ENCODE data around the gene GATA6. TPM values are rescaled to one million over a fixed set of nuclear protein-coding genes. Genes with fewer than 3 reads are reported as not detected.

The GATA6 gene
- total and polyA plus RNA-seq, 2 donors (not counting 1 experiment from before 2014, with no cell fraction given) = 1.4 to 6.3 TPM

- no peaks in the 10 kb centered on the region for H3K9me3 ChIP-seq (ENCODE audit: control insufficient read depth, insufficient read depth, low read depth, low read length)
- H3K27me3 ChIP-seq (ENCODE audit: control insufficient read depth, insufficient read depth, low read length) = peaks cover 27% of the 10 kb centered on the region
- no peaks in the 10 kb centered on the region for H3K36me3 ChIP-seq (ENCODE audit: control insufficient read depth, insufficient read depth, low read length)
- TF ChIP-seq EZH2 (IDR thresholded peaks at IDR 0.05; ENCODE audit: low read length, missing control alignments) = no peak
- TF ChIP-seq, protein P1, sequence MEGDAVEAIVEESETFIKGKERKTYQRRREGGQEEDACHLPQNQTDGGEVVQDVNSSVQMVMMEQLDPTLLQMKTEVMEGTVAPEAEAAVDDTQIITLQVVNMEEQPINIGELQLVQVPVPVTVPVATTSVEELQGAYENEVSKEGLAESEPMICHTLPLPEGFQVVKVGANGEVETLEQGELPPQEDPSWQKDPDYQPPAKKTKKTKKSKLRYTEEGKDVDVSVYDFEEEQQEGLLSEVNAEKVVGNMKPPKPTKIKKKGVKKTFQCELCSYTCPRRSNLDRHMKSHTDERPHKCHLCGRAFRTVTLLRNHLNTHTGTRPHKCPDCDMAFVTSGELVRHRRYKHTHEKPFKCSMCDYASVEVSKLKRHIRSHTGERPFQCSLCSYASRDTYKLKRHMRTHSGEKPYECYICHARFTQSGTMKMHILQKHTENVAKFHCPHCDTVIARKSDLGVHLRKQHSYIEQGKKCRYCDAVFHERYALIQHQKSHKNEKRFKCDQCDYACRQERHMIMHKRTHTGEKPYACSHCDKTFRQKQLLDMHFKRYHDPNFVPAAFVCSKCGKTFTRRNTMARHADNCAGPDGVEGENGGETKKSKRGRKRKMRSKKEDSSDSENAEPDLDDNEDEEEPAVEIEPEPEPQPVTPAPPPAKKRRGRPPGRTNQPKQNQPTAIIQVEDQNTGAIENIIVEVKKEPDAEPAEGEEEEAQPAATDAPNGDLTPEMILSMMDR (conservative IDR thresholded peaks at IDR 0.05 in 1 of 2, IDR thresholded peaks at IDR 0.05 in 1 of 2; ENCODE audit: low read depth in 1 of 2, low read length in 2 of 2) = no peak
- no peaks in the 10 kb centered on the region for H3K79me2 ChIP-seq (ENCODE audit: control insufficient read depth, insufficient read depth, low read length)
- H3K4me3 ChIP-seq (replicated peaks in 1 of 4; ENCODE audit: control extremely low read depth in 1 of 4, insufficient read depth in 1 of 4, low read depth in 3 of 4, low read length in 4 of 4) = no peak overlapping the region
- H2AFZ ChIP-seq (ENCODE audit: low read length) = no peak overlapping the region
- H3K27ac ChIP-seq (ENCODE audit: insufficient read depth, low read length) = no peak overlapping the region
- H3K4me1 ChIP-seq (ENCODE audit: control insufficient read depth, extremely low read depth, insufficient read depth, low read length) = no peaks in the 10 kb centered on the region
- no peak for DNase-seq (ENCODE audit: low read depth in 2 of 2)
- H3K4me2 ChIP-seq (ENCODE audit: extremely low read depth, insufficient read depth, low read length) = no peak overlapping the region
- H4K20me1 ChIP-seq (ENCODE audit: control insufficient read depth, extremely low read depth, insufficient read depth, low read length) = no peaks in the 10 kb centered on the region
- no peak overlapping the region for H3K9ac ChIP-seq (ENCODE audit: insufficient read depth, low read length)
Measured at GRCh38 chr18:22161090-22161489, 8.3 kb upstream of the GATA6 start.

GRCh38 chr18:22163416-22164161, 5.8 kb upstream of the GATA6 start:
- H3K9ac ChIP-seq (ENCODE audit: insufficient read depth, low read length) = no peak overlapping the region
- DNase-seq (ENCODE audit: low read depth in 2 of 2) = no peak
- no peaks in the 10 kb centered on the region for H4K20me1 ChIP-seq (ENCODE audit: control insufficient read depth, extremely low read depth, insufficient read depth, low read length)
- H2AFZ ChIP-seq (ENCODE audit: low read length) = no peak overlapping the region
- no peaks in the 10 kb centered on the region for H3K9me3 ChIP-seq (ENCODE audit: control insufficient read depth, insufficient read depth, low read depth, low read length)
- no peaks in the 10 kb centered on the region for H3K36me3 ChIP-seq (ENCODE audit: control insufficient read depth, insufficient read depth, low read length)
- H3K4me2 ChIP-seq (ENCODE audit: extremely low read depth, insufficient read depth, low read length) = no peak overlapping the region
- H3K4me1 ChIP-seq (ENCODE audit: control insufficient read depth, extremely low read depth, insufficient read depth, low read length) = peaks cover 3% of the 10 kb centered on the region
- TF ChIP-seq, protein P1 (conservative IDR thresholded peaks at IDR 0.05 in 1 of 2, IDR thresholded peaks at IDR 0.05 in 1 of 2; ENCODE audit: low read depth in 1 of 2, low read length in 2 of 2) = no peak
- no peak for TF ChIP-seq EZH2 (IDR thresholded peaks at IDR 0.05; ENCODE audit: low read length, missing control alignments)
- no peaks in the 10 kb centered on the region for H3K79me2 ChIP-seq (ENCODE audit: control insufficient read depth, insufficient read depth, low read length)
- no peak overlapping the region for H3K4me3 ChIP-seq (replicated peaks in 1 of 4; ENCODE audit: control extremely low read depth in 1 of 4, insufficient read depth in 1 of 4, low read depth in 3 of 4, low read length in 4 of 4)
- H3K27ac ChIP-seq (ENCODE audit: insufficient read depth, low read length) = no peak overlapping the region
- peaks cover 49% of the 10 kb centered on the region for H3K27me3 ChIP-seq (ENCODE audit: control insufficient read depth, insufficient read depth, low read length)

DNA sequence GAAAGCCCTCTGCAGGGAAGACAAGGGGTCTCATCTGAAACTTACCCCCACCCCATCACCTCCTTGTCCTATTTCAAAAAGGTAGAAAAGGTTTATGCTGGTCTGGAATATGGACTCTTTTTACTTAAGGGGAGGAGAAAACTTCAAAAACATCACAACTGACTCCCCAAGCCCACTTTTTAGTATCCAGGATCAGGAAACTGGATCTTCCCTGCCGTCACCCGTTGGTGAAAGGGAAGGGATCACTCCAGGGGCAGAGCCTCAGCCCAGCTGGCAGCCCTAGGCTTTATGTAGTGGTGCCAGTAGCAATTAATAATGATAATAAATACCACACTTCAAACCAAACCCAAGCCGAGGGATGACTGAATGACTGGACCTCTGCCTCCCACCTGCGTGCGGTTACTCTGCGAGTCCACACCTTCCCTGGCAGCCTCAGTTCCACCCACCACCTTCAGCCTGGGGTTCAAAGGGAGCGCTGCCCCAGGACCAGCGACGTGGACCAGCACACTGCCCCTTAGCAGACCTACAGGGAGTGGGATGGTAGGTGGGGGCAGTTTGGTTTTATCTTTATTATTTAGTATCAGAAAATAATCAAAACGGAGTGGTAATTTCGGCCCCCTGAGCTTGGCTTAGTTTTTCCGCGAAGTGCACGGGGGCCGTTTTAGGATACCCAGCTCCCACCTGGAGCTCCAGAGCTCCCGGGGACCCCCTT, 4.9 kb upstream of the GATA6 start:
- no peak for DNase-seq (ENCODE audit: low read depth in 2 of 2)
- H3K4me1 ChIP-seq (ENCODE audit: control insufficient read depth, extremely low read depth, insufficient read depth, low read length) = peaks cover 4% of the 10 kb centered on the region
- H3K9ac ChIP-seq (ENCODE audit: insufficient read depth, low read length) = no peak overlapping the region
- H3K36me3 ChIP-seq (ENCODE audit: control insufficient read depth, insufficient read depth, low read length) = no peaks in the 10 kb centered on the region
- no peak overlapping the region for H3K4me3 ChIP-seq (replicated peaks in 1 of 4; ENCODE audit: control extremely low read depth in 1 of 4, insufficient read depth in 1 of 4, low read depth in 3 of 4, low read length in 4 of 4)
- H3K4me2 ChIP-seq (ENCODE audit: extremely low read depth, insufficient read depth, low read length) = no peak overlapping the region
- H3K9me3 ChIP-seq (ENCODE audit: control insufficient read depth, insufficient read depth, low read depth, low read length) = no peaks in the 10 kb centered on the region
- no peak for TF ChIP-seq EZH2 (IDR thresholded peaks at IDR 0.05; ENCODE audit: low read length, missing control alignments)
- TF ChIP-seq, protein P1 (conservative IDR thresholded peaks at IDR 0.05 in 1 of 2, IDR thresholded peaks at IDR 0.05 in 1 of 2; ENCODE audit: low read depth in 1 of 2, low read length in 2 of 2) = no peak
- H3K79me2 ChIP-seq (ENCODE audit: control insufficient read depth, insufficient read depth, low read length) = no peaks in the 10 kb centered on the region
- no peaks in the 10 kb centered on the region for H4K20me1 ChIP-seq (ENCODE audit: control insufficient read depth, extremely low read depth, insufficient read depth, low read length)
- no peak overlapping the region for H3K27ac ChIP-seq (ENCODE audit: insufficient read depth, low read length)
- H3K27me3 ChIP-seq (ENCODE audit: control insufficient read depth, insufficient read depth, low read length) = peaks cover 50% of the 10 kb centered on the region
- H2AFZ ChIP-seq (ENCODE audit: low read length) = no peak overlapping the region
